PFSK-1 (cell line): ENCODE data around the gene CERS6.

Experiments used
- FOXP2 ChIP-seq: optimal IDR thresholded peaks from 2 replicates; pipeline ENCODE3; 2011; ENCODE audit warnings: borderline replicate concordance, control low read depth, inconsistent platforms; ENCODE audit not compliant: insufficient read depth; ENCODE audit errors: extremely low read length, extremely low read depth
- POLR2AphosphoS5 ChIP-seq: IDR thresholded peaks from 2 replicates; pipeline ENCODE4 v1.6.1; 2012; ENCODE audit warnings: low read depth, mild to moderate bottlenecking, control low read depth, low read length, moderate library complexity
- REST ChIP-seq, 2 experiments: IDR thresholded peaks; 2 replicates each; pipeline versions ENCODE4 v1.6.1 to v1.8.0; 2011 to 2012; ENCODE audit warnings: low read depth in 2 of 2, low read length in 2 of 2, control low read depth in 1 of 2, inconsistent platforms in 1 of 2, mild to moderate bottlenecking in 1 of 2, moderate library complexity in 1 of 2; ENCODE audit not compliant: insufficient read depth in 1 of 2
- SIN3A ChIP-seq: IDR thresholded peaks from 2 replicates; pipeline ENCODE4 v1.6.1; 2012; ENCODE audit warnings: mild to moderate bottlenecking, low read length, moderate library complexity, borderline replicate concordance; ENCODE audit not compliant: insufficient read depth
- TAF1 ChIP-seq: IDR thresholded peaks from 2 replicates; pipeline ENCODE4 v1.6.1; 2012; ENCODE audit warnings: low read length, control low read depth, borderline replicate concordance; ENCODE audit not compliant: insufficient read depth

The CERS6 gene

GRCh38 chr2:168468354-168468753 lies 12.3 kb downstream of the CERS6 start:
- TF ChIP-seq SIN3A = no peak
- TF ChIP-seq POLR2AphosphoS5 = no peak
- no peak for TF ChIP-seq TAF1
- TF ChIP-seq REST (IDR thresholded peaks at IDR 0.05; ENCODE audit: insufficient read depth in 1 of 2, low read depth in 2 of 2, low read length in 2 of 2) = no peak
- no peak for TF ChIP-seq FOXP2

GRCh38 chr2:168469281-168469988 lies 13.4 kb downstream of the CERS6 start:
- TF ChIP-seq FOXP2 (no peak), SIN3A (no peak), POLR2AphosphoS5 (no peak), REST (IDR thresholded peaks at IDR 0.05; ENCODE audit: insufficient read depth in 1 of 2, low read depth in 2 of 2, low read length in 2 of 2) (no peak), TAF1 (no peak)

- TF ChIP-seq REST (IDR thresholded peaks at IDR 0.05; ENCODE audit: insufficient read depth in 1 of 2, low read depth in 2 of 2, low read length in 2 of 2) (no peak), TAF1 (no peak), FOXP2 (no peak), POLR2AphosphoS5 (no peak), SIN3A (no peak)
These were observed 14.5 kb downstream of the CERS6 start for GRCh38 chr2:168470320-168471162.

GRCh38 chr2:168471163-168471475 lies 15.0 kb downstream of the CERS6 start:
- TF ChIP-seq FOXP2 (no peak), SIN3A (no peak)

- TF ChIP-seq POLR2AphosphoS5 (no peak), SIN3A (no peak), TAF1 (no peak), REST (IDR thresholded peaks at IDR 0.05; ENCODE audit: insufficient read depth in 1 of 2, low read depth in 2 of 2, low read length in 2 of 2) (no peak), FOXP2 (no peak)
These were observed 19.6 kb downstream of the CERS6 start for GRCh38 chr2:168475636-168476035.
